Measurements from ENCODE around the gene NGB.
"Not testable (repeated sequence)": the region's sequence is repeated elsewhere in the genome, so short reads cannot be mapped to it uniquely, and the experiment has no call there.

The NGB gene

GRCh38 chr14:77290705-77291104 lies 19.7 kb upstream of the NGB start:
- no peak for DNase-seq

DNA sequence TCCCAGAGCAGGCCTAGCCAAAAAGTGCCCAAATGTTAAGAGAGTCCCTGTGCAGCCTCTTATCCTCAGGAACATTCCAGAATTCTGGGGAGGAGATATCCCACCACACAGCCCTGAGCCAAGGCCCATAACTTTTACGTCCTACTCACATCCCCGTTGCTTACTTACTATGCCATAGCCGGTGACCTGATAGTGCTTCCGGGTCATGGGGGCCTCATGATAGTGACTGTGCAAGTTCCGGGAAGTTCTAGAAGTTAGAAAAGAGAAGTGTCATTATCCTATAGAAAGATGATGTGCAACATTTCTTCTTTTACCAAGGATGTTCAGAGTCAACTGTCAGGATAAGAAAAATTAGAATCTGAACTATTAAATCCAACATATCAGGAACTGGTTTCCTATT lies 15.6 kb upstream of the NGB start:
- no peak for DNase-seq

DNA sequence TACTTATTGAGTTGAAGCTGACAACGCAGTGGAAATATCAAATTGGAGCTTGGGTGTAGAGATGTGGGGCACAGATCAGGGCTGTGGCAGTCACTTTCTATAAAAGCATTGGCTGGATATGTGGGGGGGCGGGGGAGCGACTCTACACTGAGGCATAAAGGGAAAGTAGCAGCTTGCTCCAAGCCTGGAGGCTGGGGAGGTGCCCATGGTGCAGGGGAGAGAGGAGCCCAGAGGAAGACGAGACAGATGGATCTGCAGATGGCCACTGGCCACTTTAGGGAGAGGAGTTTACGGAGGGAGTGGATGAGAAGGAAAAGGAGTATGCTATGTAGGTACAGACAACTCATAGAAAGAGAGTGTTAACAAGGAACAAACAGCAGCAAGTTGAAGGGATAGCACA lies 13.5 kb upstream of the NGB start:
- no peak for DNase-seq

- no peak for DNase-seq
Observed at GRCh38 chr14:77284066-77284465, 13.1 kb upstream of the NGB start.

- DNase-seq, result no peak
Observed at GRCh38 chr14:77281852-77282410, 10.9 kb upstream of the NGB start.

- DNase-seq, result not testable (repeated sequence)
Observed at GRCh38 chr14:77280921-77281320, 9.9 kb upstream of the NGB start.

GRCh38 chr14:77279719-77280118 lies 8.7 kb upstream of the NGB start:
- DNase-seq, result no peak

- DNase-seq, result no peak
Observed at GRCh38 chr14:77278461-77279230, 7.6 kb upstream of the NGB start.

DNA sequence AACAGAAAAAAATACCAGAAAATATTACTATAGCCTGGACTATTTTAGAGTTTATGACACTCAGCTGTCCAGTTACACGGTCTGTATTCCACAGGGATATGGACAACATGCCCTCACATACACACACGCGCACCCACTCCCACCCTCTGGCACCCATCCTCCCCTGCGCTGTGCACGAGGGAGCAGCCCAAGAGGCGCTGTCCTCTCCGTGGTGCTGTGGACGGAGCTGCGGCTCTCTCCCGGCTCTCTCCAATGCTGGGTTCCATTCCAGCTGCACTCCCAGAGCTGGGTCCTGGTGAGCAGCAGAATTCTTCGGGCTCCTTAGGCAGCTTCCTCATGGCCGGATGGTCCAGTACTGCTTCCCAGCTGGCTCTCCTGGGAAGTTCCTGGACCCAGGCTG lies 6.0 kb upstream of the NGB start:
- DNase-seq, result no peak

DNA sequence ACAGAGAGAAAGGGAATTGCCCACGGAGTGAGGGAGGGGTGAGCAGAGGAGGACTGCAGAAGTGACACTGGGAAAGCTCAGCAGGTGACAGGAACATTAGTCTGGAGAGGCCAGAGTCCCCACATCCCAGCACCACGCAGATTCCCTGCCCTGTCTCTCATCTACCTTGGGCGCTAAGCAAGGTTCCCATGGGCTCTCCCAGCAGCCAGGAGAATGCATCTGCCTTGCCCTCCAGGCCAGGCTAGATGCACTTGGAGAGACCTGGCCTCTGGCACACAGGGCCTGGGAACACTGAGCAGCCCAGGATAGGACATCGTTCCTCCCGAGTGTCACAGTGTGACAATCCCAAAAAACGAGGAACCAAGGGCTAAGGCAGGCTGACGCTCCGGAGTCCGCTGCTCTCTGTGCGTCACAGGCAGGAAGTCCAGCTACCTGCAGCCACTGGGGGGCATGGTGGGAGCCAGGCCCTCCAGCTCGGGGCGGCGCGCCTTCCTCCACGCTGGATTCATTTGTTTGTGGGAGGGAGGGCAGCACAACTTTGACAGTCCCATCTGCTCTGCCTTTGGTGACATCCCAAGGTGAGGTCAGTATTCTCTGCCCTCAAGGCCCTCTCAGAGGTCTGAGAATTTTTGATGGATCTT lies 5.4 kb upstream of the NGB start:
- DNase-seq, result no peak

DNA sequence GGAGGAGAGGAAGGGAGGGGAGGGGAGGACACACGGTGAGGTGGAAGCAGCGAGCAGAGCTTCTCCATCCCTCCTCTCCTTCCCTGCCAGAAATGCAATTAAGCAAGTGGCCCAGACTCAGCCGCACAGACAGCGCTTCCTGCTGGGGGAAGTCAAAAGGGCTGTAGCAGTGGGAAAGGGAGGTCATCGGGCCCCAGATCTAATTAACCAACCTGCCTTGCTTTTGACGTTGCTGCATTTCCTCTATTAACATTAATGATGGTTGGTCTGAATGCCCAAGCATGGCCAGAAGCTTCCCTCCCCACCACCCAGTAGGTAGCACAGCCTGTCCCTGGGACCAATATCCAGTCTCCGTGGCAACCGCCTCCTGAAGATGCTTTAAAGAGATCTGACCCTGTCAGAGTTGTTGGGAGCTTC lies 4.6 kb upstream of the NGB start:
- no peak for DNase-seq

- no peak for DNase-seq
Observed at GRCh38 chr14:77275041-77275580, 4.1 kb upstream of the NGB start.

DNA sequence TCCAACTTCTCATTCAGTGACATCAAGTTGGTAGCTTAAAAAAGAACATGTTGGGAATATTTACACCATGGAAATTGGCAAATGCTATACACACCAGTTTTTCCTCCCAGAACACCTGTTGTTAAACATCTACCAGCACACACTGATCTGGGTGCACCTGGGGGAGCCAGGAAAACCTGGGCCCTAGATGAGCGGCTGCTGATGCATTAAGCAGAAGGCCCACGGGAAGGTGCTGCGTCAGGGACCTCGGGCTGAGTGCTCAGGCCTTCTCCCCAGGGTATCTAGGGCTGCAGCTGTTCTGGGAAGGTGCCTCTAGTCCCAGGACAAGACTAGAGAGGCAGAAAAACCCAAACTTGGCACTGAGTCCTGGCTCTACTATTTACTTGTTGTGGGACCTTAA lies 2.8 kb upstream of the NGB start:
- no peak for DNase-seq

DNA sequence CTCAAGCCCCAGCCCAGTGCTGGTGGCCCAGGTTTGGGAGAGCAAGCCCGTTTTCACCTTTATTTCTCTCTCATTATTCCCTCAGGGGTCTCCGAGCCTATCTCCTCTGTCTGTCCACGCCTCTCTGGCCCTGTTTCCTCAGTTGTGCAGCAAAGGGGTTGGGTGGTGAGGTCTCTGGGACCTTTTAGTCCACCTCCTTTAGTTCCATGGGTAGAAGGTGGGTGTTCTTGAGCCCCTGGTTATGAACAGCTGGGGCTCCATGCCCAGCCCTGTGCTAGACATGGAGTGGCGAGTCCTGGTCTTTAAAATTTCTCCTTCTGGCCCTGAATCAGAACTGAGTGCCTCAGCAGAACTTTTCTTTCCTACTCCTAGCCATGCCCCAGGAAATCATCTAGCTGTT lies 1.3 kb upstream of the NGB start:
- no peak for DNase-seq

GRCh38 chr14:77270361-77271112 lies 469 bp downstream of the NGB start:
- DNase-seq, result peak; percentile 16

DNA sequence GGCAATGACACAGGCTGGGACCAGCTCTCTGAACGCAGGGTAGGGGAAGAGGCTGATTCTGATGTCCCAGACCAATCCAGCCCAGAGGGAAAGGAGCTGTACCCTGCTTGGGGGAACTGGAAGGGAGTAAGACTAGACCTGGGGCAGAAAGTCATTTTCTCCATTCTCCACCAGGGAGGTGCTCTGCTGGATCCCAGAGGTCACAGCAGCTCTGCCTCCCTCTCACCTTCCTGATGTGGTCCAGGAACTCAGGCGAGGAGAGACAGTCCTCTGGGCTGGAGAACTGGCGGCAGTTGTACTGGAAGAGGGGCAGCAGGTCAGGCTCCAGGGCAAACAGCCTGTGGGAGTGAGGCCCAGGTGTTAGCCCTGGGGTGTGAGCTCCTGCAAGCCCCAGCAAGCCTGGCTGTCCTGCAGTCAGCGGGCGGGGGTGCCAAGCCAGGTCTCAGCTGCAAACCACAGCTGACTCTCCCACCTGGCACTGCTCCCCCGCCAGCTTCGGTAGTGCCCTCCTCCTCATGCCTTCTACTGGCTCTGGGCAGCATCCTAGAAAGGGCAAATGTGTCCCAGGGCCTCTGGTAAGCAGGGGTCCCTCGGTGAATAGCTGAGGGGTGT lies 1.9 kb downstream of the NGB start:
- no peak for DNase-seq

DNA sequence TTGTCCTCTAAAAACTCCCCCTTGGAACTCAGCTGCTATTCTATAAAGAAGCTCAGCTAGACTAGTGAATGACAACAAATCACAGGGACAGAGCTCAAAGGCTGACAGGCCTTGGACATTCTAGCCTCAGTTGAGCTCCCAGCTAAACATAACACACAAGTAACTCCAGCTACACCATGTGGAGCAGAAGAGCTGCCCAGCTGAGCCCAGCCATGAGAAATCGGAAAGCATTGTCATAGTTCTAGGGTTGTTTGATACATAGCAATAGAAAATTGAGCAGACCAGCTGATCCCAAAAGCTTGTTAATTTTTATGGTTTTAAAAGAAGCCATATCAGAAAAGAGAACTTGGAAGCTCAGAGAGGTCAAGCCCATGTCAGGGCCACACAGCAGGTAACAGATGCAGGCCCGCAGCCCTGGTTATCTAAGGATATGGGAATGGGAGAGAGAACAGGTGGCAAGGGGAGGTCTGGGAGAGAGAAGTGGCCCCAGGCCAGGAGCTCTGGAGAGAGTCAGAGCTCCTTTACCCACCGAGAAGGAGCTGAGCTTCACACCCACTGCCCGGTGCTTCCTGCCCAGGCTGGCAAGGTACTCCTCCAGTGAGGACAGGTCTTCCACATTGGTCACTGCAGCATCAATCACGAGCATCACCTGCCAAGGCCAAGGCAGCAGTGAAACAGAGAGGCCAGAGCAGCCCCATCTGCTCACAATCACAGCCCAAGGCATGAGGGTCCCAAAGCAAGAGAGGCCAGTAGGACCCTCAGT lies 2.9 kb downstream of the NGB start:
- no peak for DNase-seq

DNA sequence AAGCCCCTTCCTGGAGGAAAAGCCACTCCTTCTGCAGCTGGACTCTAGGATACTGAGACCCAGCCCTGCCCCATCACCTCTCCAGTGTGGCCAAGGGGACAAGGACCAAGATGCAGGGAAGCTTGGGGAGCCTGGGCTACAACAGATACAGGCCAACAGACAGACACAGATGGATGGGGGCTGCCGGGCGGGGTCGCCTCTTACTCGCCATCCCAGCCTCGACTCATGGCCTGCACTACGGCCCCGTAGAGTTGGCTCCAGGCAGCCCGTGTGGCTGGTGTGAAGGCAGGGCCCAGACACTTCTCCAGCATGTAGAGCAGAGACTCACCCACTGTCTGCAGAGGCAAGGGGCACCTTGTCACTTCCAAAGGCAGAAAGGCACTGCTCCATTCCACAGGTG lies 4.7 kb downstream of the NGB start:
- DNase-seq, result no peak

GRCh38 chr14:77265561-77266335 lies 5.3 kb downstream of the NGB start:
- DNase-seq, result no peak

DNA sequence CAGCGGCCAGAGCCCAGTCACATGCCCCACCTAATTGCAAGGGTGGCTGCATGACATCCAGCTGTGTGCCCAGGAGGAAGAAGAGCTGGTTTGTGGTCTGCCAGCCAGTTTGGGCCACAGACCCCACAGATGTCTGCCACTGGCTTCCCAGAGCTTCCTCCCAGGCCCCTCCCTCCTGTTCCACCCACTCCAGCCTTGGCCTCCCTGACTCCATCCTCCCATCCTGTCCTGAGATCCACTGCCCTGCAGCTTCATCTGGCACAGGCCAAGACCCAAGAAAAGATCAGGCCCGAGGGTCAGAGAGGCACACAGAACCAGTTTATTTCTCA lies 5.9 kb downstream of the NGB start:
- DNase-seq, result no peak

DNA sequence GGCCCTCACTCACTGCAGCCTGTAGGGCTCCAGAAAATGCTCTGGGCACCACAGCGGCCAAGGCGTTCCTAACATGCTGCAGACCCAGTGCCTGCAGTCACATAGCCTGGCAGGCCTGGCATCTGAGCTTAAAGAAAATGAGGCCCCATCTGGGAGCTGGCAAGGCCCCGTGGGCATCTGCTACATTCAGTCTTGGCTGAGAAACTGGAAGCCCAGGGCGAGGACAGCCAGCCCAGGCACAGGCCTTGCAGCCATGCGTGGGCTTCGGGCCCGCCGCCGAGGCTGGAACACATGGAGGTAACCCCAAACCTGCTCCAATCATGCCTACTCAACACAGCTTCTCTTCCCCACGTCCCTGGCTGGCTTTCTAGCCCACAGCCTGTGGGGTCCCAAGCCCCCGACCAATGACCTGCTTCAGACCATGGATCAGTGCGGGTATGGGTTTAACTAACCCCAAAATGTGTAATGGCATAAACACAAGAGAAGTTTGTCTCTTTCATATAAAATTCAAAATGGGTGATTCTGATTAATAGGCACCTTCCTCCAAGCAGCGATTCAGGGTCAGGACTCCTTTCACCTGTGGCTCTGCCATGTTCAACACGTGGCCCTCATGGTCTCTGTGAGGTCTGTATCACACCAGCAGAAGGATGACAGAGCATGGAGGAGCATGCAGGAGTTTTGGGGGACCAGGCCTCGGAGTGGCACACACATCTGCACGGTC lies 6.4 kb downstream of the NGB start:
- DNase-seq, result no peak
